GM21528 (cell line): ENCODE data around the gene LPP.
A peak's percentile ranks its signal among the peaks of the same experiment; 100 is the strongest.

Experiments
- ATAC-seq: cut with Tn5 transposase; IDR thresholded peaks from one replicate; pipeline ENCODE4 v1.9.1; 2021; ENCODE audit warnings: mild to moderate bottlenecking, moderate library complexity; ENCODE audit not compliant: unreplicated experiment, low FRiP score

Gene LPP

GRCh38 chr3:188348435-188349244 lies 194.7 kb downstream of the LPP start:
- ATAC-seq, result no peak

GRCh38 chr3:188349351-188349901 lies 195.5 kb downstream of the LPP start:
- no peak for ATAC-seq

- no peak for ATAC-seq
Measured at GRCh38 chr3:188349933-188350332, 196.0 kb downstream of the LPP start.

GRCh38 chr3:188350961-188351360 lies 197.0 kb downstream of the LPP start:
- ATAC-seq, result no peak

- ATAC-seq, result no peak
Measured at GRCh38 chr3:188351648-188352047, 197.7 kb downstream of the LPP start.

GRCh38 chr3:188352196-188352927 lies 198.4 kb downstream of the LPP start:
- ATAC-seq, result no peak

GRCh38 chr3:188353426-188353825 lies 199.5 kb downstream of the LPP start:
- no peak for ATAC-seq

GRCh38 chr3:188358787-188359493 lies 205.0 kb downstream of the LPP start:
- peak; percentile 63 for ATAC-seq

- no peak for ATAC-seq
Measured at GRCh38 chr3:188360364-188360881, 206.5 kb downstream of the LPP start.

GRCh38 chr3:188361888-188362287 lies 207.9 kb downstream of the LPP start:
- no peak for ATAC-seq

GRCh38 chr3:188362405-188362831 lies 208.5 kb downstream of the LPP start:
- ATAC-seq, result no peak

GRCh38 chr3:188365184-188365583 lies 211.2 kb downstream of the LPP start:
- no peak for ATAC-seq

- ATAC-seq, result no peak
Measured at GRCh38 chr3:188365988-188366698, 212.2 kb downstream of the LPP start.

- ATAC-seq, result no peak
Measured at GRCh38 chr3:188367678-188368077, 213.7 kb downstream of the LPP start.

- no peak for ATAC-seq
Measured at GRCh38 chr3:188369526-188369925, 215.6 kb downstream of the LPP start.

GRCh38 chr3:188370081-188370830 lies 216.3 kb downstream of the LPP start:
- ATAC-seq, result no peak

GRCh38 chr3:188378786-188379185 lies 224.8 kb downstream of the LPP start:
- no peak for ATAC-seq

- ATAC-seq, result no peak
Measured at GRCh38 chr3:188380252-188380651, 226.3 kb downstream of the LPP start.

GRCh38 chr3:188380722-188381121 lies 226.8 kb downstream of the LPP start:
- ATAC-seq, result no peak
